ENCODE measurements around the gene LYPD3. TPM values are rescaled to one million over a fixed set of nuclear protein-coding genes. Genes with fewer than 3 reads are reported as not detected.
A peak's percentile ranks its signal among the peaks of the same experiment; 100 is the strongest.

The LYPD3 gene
- total RNA-seq, 1 donor from 2014 or later, result 0.24 TPM

- Histone ChIP-seq H3K9me3 (ENCODE audit: low read depth) (no peaks in the 10 kb centered on the region), H2AFZ (replicated peaks) (peak within 1 kb of the TSS; percentile 95), H3K27ac (no peak within 1 kb of the TSS), H3F3A (ENCODE audit: low read depth) (peaks cover 22% of the 10 kb centered on the region), H3K4me2 (peak within 1 kb of the TSS; percentile 98), H3K27me3 (peaks cover 12% of the 10 kb centered on the region), H4K20me1 (ENCODE audit: low read depth) (no peaks in the 10 kb centered on the region), H3K79me2 (ENCODE audit: low read depth) (no peaks in the 10 kb centered on the region), H3K36me3 (no peaks in the 10 kb centered on the region), H3K4me1 (peaks cover 5% of the 10 kb centered on the region), H3K9ac (peak within 1 kb of the TSS; percentile 15), H3K4me3 (peak within 1 kb of the TSS; percentile 72)
- Mint-ChIP-seq H3K27ac (no peak within 1 kb of the TSS), H3K4me3 (peak within 1 kb of the TSS; percentile 84), H3K36me3 (peaks cover 10% of the 10 kb centered on the region), H3K9me3 (no peaks in the 10 kb centered on the region), H3K27me3 (ENCODE audit: insufficient read depth, low read depth) (peaks cover 10% of the 10 kb centered on the region), H3K4me1 (peaks cover 17% of the 10 kb centered on the region)
- DNase-seq (ENCODE audit: low spot score), result no peak
- TF ChIP-seq, protein P1, sequence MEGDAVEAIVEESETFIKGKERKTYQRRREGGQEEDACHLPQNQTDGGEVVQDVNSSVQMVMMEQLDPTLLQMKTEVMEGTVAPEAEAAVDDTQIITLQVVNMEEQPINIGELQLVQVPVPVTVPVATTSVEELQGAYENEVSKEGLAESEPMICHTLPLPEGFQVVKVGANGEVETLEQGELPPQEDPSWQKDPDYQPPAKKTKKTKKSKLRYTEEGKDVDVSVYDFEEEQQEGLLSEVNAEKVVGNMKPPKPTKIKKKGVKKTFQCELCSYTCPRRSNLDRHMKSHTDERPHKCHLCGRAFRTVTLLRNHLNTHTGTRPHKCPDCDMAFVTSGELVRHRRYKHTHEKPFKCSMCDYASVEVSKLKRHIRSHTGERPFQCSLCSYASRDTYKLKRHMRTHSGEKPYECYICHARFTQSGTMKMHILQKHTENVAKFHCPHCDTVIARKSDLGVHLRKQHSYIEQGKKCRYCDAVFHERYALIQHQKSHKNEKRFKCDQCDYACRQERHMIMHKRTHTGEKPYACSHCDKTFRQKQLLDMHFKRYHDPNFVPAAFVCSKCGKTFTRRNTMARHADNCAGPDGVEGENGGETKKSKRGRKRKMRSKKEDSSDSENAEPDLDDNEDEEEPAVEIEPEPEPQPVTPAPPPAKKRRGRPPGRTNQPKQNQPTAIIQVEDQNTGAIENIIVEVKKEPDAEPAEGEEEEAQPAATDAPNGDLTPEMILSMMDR (IDR thresholded peaks at IDR 0.05), result no peak
- TF ChIP-seq EZH2 (IDR thresholded peaks at IDR 0.05), result no peak
- no peak for TF ChIP-seq EZH2phosphoT487 (IDR thresholded peaks at IDR 0.05)
These were observed 39.2 kb upstream of the LYPD3 start, which contains the start of gene PHLDB3 for GRCh38 chr19:43504426-43505185. Gene PHLDB3, minus strand, starts transcription at chr19:43504746. Its CDS starts 628 bp downstream, at chr19:43504118.

DNA sequence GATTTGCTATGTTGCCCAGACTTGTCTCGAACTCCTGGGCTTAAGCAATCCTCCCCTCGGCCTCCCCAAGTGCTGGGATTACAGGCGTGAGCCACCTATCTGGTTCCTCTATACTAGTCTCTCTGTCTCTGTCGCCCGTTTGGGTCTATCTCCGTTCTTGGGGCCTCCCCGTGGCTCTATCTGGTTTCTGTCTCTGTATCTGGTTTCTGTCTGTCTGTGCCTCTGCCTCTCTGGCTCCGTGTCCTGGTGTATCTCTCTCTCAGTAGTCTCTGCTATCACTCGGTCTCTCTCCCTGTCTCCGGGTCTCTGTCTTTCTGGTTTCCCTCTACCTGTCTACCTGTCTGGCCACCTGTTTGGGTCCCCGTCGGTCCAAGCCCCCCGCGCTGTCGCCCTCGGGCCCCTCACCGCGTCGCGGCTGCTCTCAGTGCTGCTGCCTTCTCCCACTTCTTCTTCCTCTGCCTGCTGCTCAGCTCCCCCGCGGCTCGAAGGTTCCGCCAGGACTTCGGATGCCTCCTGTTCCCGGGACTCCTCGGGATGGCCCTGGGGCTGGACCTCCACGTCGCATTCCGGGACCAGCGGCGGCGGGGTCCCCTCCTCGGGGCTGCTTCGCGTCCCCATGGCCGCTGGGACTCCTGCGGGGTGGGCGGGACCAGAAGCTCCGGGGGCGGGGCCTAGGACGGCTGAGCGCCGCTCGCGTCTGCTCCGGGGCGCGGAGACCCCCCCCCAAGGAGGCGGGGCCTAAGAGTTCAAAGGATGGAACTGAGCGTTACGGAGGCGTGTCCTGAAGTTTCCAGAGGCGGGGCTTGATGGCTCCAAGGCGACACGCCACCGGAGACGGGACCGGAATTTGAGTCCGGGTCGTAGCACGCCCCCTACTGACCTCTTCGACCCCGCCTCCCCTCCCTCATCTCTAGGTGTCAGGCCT lies 38.4 kb upstream of the LYPD3 start:
- peaks cover 12% of the 10 kb centered on the region for H3K27me3 Mint-ChIP-seq (ENCODE audit: insufficient read depth, low read depth)
- DNase-seq (ENCODE audit: low spot score), result peak; percentile 99
- peak overlapping the region; percentile 84 for H3K4me3 Mint-ChIP-seq
- Histone ChIP-seq H3K4me2 (peak overlapping the region; percentile 98), H3F3A (ENCODE audit: low read depth) (peaks cover 22% of the 10 kb centered on the region), H3K27me3 (peaks cover 12% of the 10 kb centered on the region), H3K4me1 (peaks cover 5% of the 10 kb centered on the region), H3K9me3 (ENCODE audit: low read depth) (no peaks in the 10 kb centered on the region), H3K36me3 (no peaks in the 10 kb centered on the region), H2AFZ (replicated peaks) (peak overlapping the region; percentile 95), H3K9ac (peak overlapping the region; percentile 15), H3K4me3 (peak overlapping the region; percentile 72), H3K79me2 (ENCODE audit: low read depth) (no peaks in the 10 kb centered on the region), H4K20me1 (ENCODE audit: low read depth) (no peaks in the 10 kb centered on the region), H3K27ac (no peak overlapping the region)
- no peak overlapping the region for H3K27ac Mint-ChIP-seq
- peaks cover 17% of the 10 kb centered on the region for H3K4me1 Mint-ChIP-seq
- TF ChIP-seq EZH2 (IDR thresholded peaks at IDR 0.05), result no peak
- TF ChIP-seq, protein P1 (IDR thresholded peaks at IDR 0.05), result peak; percentile 60
- H3K36me3 Mint-ChIP-seq, result peaks cover 7% of the 10 kb centered on the region
- H3K9me3 Mint-ChIP-seq, result no peaks in the 10 kb centered on the region

GRCh38 chr19:43502419-43502976 lies 37.1 kb upstream of the LYPD3 start:
- TF ChIP-seq, protein P1 (IDR thresholded peaks at IDR 0.05), result no peak
- TF ChIP-seq EZH2 (IDR thresholded peaks at IDR 0.05), result no peak
- no peak for TF ChIP-seq EZH2phosphoT487 (IDR thresholded peaks at IDR 0.05)
- Mint-ChIP-seq H3K4me1 (peaks cover 17% of the 10 kb centered on the region), H3K27ac (no peak overlapping the region), H3K9me3 (no peaks in the 10 kb centered on the region), H3K36me3 (peaks cover 5% of the 10 kb centered on the region), H3K4me3 (peak overlapping the region; percentile 84), H3K27me3 (ENCODE audit: insufficient read depth, low read depth) (peaks cover 12% of the 10 kb centered on the region)
- Histone ChIP-seq H3K79me2 (ENCODE audit: low read depth) (no peaks in the 10 kb centered on the region), H2AFZ (replicated peaks) (no peak overlapping the region), H3K27me3 (peaks cover 12% of the 10 kb centered on the region), H3K27ac (no peak overlapping the region), H3K4me2 (no peak overlapping the region), H4K20me1 (ENCODE audit: low read depth) (no peaks in the 10 kb centered on the region), H3K36me3 (no peaks in the 10 kb centered on the region), H3F3A (ENCODE audit: low read depth) (peaks cover 22% of the 10 kb centered on the region), H3K9ac (no peak overlapping the region), H3K9me3 (ENCODE audit: low read depth) (no peaks in the 10 kb centered on the region), H3K4me1 (peaks cover 5% of the 10 kb centered on the region), H3K4me3 (no peak overlapping the region)
- no peak for DNase-seq (ENCODE audit: low spot score)

Data from neural progenitor cell (in vitro differentiated cells).